T follicular helper cell (primary cell): Measurements from ENCODE around the gene CNN3.

Experiments
- DNase-seq: peaks from one replicate; pipeline ENCODE4 v3.0.0-alpha.2; 2020; ENCODE audit warnings: low read depth

CNN3 gene

GRCh38 chr1:94887603-94888171 lies 39.2 kb downstream of the CNN3 start:
- DNase-seq, result no peak

- no peak for DNase-seq
These were observed 39.8 kb downstream of the CNN3 start for GRCh38 chr1:94887106-94887505.

GRCh38 chr1:94886361-94886760 lies 40.5 kb downstream of the CNN3 start:
- DNase-seq, result no peak

GRCh38 chr1:94884507-94884906 lies 42.4 kb downstream of the CNN3 start:
- DNase-seq, result no peak

GRCh38 chr1:94884106-94884505 lies 42.8 kb downstream of the CNN3 start:
- DNase-seq, result no peak

- DNase-seq, result no peak
These were observed 43.2 kb downstream of the CNN3 start for GRCh38 chr1:94883691-94884090.

GRCh38 chr1:94878329-94878728 lies 48.6 kb downstream of the CNN3 start:
- DNase-seq, result no peak

GRCh38 chr1:94876362-94876761 lies 50.5 kb downstream of the CNN3 start:
- DNase-seq, result no peak

- no peak for DNase-seq
These were observed 51.1 kb downstream of the CNN3 start for GRCh38 chr1:94875794-94876193.

- DNase-seq, result no peak
These were observed 52.5 kb downstream of the CNN3 start for GRCh38 chr1:94874423-94874822.

GRCh38 chr1:94873520-94874351 lies 53.2 kb downstream of the CNN3 start:
- no peak for DNase-seq

- no peak for DNase-seq
These were observed 54.0 kb downstream of the CNN3 start for GRCh38 chr1:94872771-94873495.

GRCh38 chr1:94871031-94871430 lies 55.9 kb downstream of the CNN3 start:
- no peak for DNase-seq

- DNase-seq, result no peak
These were observed 60.6 kb downstream of the CNN3 start for GRCh38 chr1:94866164-94866807.

GRCh38 chr1:94865360-94865759 lies 61.5 kb downstream of the CNN3 start:
- DNase-seq, result no peak

GRCh38 chr1:94864821-94865220 lies 62.1 kb downstream of the CNN3 start:
- DNase-seq, result no peak

- DNase-seq, result no peak
These were observed 63.0 kb downstream of the CNN3 start for GRCh38 chr1:94863919-94864318.

GRCh38 chr1:94863297-94863911 lies 63.5 kb downstream of the CNN3 start:
- no peak for DNase-seq

GRCh38 chr1:94862718-94863117 lies 64.2 kb downstream of the CNN3 start:
- no peak for DNase-seq

GRCh38 chr1:94859174-94859573 lies 67.7 kb downstream of the CNN3 start:
- no peak for DNase-seq

- DNase-seq, result no peak
These were observed 68.6 kb downstream of the CNN3 start for GRCh38 chr1:94858276-94858675.

GRCh38 chr1:94856868-94857267 lies 70.0 kb downstream of the CNN3 start:
- no peak for DNase-seq
